K562 (cell line): ENCODE results near the gene TNIK. TPM values are rescaled to one million over a fixed set of nuclear protein-coding genes. Genes with fewer than 3 reads are reported as not detected.

Experiments used
- ATF1 ChIP-seq, 2 experiments: fragments of 450-650 bp in 1 of 2; IDR thresholded peaks; 2 replicates each; pipeline ENCODE4 v1.6.1; 2016; ENCODE audit warnings: missing compliant biosample characterization in 1 of 2, missing genetic modification characterization in 1 of 2
- CBX8 ChIP-seq: fragments of 200-600 bp; sonication (generic); IDR thresholded peaks from 2 replicates; pipeline ENCODE4 v1.6.1; 2012; ENCODE audit warnings: borderline replicate concordance, mixed run types, low read depth, mild to moderate bottlenecking, moderate library complexity, mixed read lengths, low read length, control low read depth, inconsistent platforms; ENCODE audit not compliant: poor library complexity, severe bottlenecking; ENCODE audit errors: extremely low read depth
- E2F4 ChIP-seq: sonication (generic); formaldehyde crosslinking; IDR thresholded peaks from 2 replicates; pipeline ENCODE4 v1.8.0; 2022; ENCODE audit warnings: mild to moderate bottlenecking, low read depth, missing genetic modification reagents
- E2F6 ChIP-seq, 2 experiments: IDR thresholded peaks; 2 replicates each; pipeline ENCODE4 v1.6.1; 2011; ENCODE audit warnings: borderline replicate concordance in 1 of 2, control low read depth in 1 of 2, low read depth in 1 of 2, low read length in 1 of 2, mild to moderate bottlenecking in 1 of 2, mixed read lengths in 1 of 2, moderate library complexity in 1 of 2; ENCODE audit not compliant: insufficient read depth in 1 of 2, insufficient read length in 1 of 2, poor library complexity in 1 of 2, severe bottlenecking in 1 of 2; ENCODE audit errors: extremely low read depth in 1 of 2
- ETS2 ChIP-seq: IDR thresholded peaks from 2 replicates; pipeline ENCODE4 v1.6.1; 2016; ENCODE audit warnings: borderline replicate concordance, missing genetic modification characterization, mild to moderate bottlenecking, moderate library complexity, missing compliant biosample characterization; ENCODE audit not compliant: poor library complexity, severe bottlenecking
- EZH2 ChIP-seq: IDR thresholded peaks from 2 replicates; pipeline ENCODE4 v1.6.1; 2012; ENCODE audit warnings: low read depth, mild to moderate bottlenecking, inconsistent platforms, low read length, borderline replicate concordance
- FOSL1 ChIP-seq: fragments of 200-800 bp; sonication (Bioruptor generic); conservative IDR thresholded peaks from 2 replicates; pipeline ENCODE4 v1.6.1; 2016; ENCODE audit warnings: missing genetic modification characterization, missing compliant biosample characterization
- NBN ChIP-seq: fragments of 450-650 bp; IDR thresholded peaks from 2 replicates; pipeline ENCODE4 v1.6.1; 2016; ENCODE audit warnings: low read depth, mild to moderate bottlenecking
- NUFIP1 ChIP-seq: fragments of 450-650 bp; IDR thresholded peaks from 2 replicates; pipeline ENCODE4 v1.6.1; 2018; ENCODE audit not compliant: partially characterized antibody
- PHB2 ChIP-seq: fragments of 450-650 bp; IDR thresholded peaks from 2 replicates; pipeline ENCODE4 v1.6.1; 2017; ENCODE audit warnings: low read depth
- RAD51 ChIP-seq: fragments of 450-650 bp; IDR thresholded peaks from 2 replicates; pipeline ENCODE4 v1.7.1; 2016; ENCODE audit warnings: low read depth, mild to moderate bottlenecking, borderline replicate concordance
- SMARCC2 ChIP-seq: fragments of 450-650 bp; IDR thresholded peaks from 2 replicates; pipeline ENCODE4 v1.6.1; 2017; ENCODE audit warnings: antibody characterized with exemption, moderate library complexity, mild to moderate bottlenecking, low read depth
- STAT5A ChIP-seq: IDR thresholded peaks from 2 replicates; pipeline ENCODE4 v1.6.1; 2012; ENCODE audit warnings: low read length, inconsistent platforms, borderline replicate concordance
- TRIM28 ChIP-seq: fragments of 450-650 bp; IDR thresholded peaks from 2 replicates; pipeline ENCODE4 v1.6.1; 2017
- VEZF1 ChIP-seq: fragments of 200-800 bp; sonication (Bioruptor generic); IDR thresholded peaks from 2 replicates; pipeline ENCODE4 v1.6.1; 2017; ENCODE audit warnings: missing genetic modification characterization, missing compliant biosample characterization
- ZBTB26 ChIP-seq: fragments of 450-650 bp; formaldehyde crosslinking; IDR thresholded peaks from 2 replicates; pipeline ENCODE4 v1.4.0; 2022; ENCODE audit warnings: missing genetic modification characterization
- ZBTB34 ChIP-seq: fragments of 250-450 bp; sonication (Bioruptor Pico); IDR thresholded peaks from 2 replicates; pipeline ENCODE4 v1.8.0; 2021; ENCODE audit warnings: mild to moderate bottlenecking, moderate library complexity
- ZKSCAN8 ChIP-seq: fragments of 200-800 bp; sonication (Bioruptor generic); IDR thresholded peaks from 2 replicates; pipeline ENCODE4 v1.6.1; 2016; ENCODE audit warnings: missing genetic modification characterization, missing compliant biosample characterization
- ZNF76 ChIP-seq: fragments of 250-450 bp; sonication (Bioruptor Pico); IDR thresholded peaks from 2 replicates; pipeline ENCODE4 v1.4.0; 2020; ENCODE audit warnings: mild to moderate bottlenecking, moderate library complexity, borderline replicate concordance
- ZNF79 ChIP-seq: fragments of 250-450 bp; sonication (Bioruptor Pico); IDR thresholded peaks from 2 replicates; pipeline ENCODE4 v1.4.0; 2020; ENCODE audit warnings: low read depth, mild to moderate bottlenecking, moderate library complexity
- ZZZ3 ChIP-seq: fragments of 450-650 bp; IDR thresholded peaks from 2 replicates; pipeline ENCODE4 v1.6.1; 2016; ENCODE audit warnings: antibody characterized with exemption, mild to moderate bottlenecking, moderate library complexity
- polyA plus RNA-seq, 8 experiments: library from polyadenylated mRNA; depleted of rRNA in 4 of 8; stranded (reverse) in 5 of 8; unstranded in 3 of 8; fragments of >200 nt; fragmentation: Nextera tagmentation in 2 of 8; fragmentation: Illumina TruSeq in 1 of 8; extraction: Ambion mirVana in 2 of 8; extraction: Trizol in 1 of 8; gene quantifications; 2 replicates each; pipeline versions ENCODE4 v1.2.1 to v1.2.3, GENCODE V29; 2011 to 2014; ENCODE audit warnings: inconsistent platforms in 1 of 8, missing spikeins in 1 of 8
- total RNA-seq, 7 experiments: library from RNA; depleted of rRNA in 6 of 7; stranded (reverse); fragments of >200 nt in 6 of 7; fragmentation: Illumina TruSeq in 2 of 7; extraction: Trizol in 2 of 7; gene quantifications; 2 replicates each; pipeline versions ENCODE4 v1.2.1 to v1.2.3, GENCODE V29; 2011 to 2021; ENCODE audit warnings: low replicate concordance in 1 of 7

TNIK gene
- total and polyA plus RNA-seq, 9 of the 15 experiments (the other 6 are each of a cell fraction or from before 2014, with no cell fraction given), result 6.6 to 39.0 (median 24.7) TPM

- TF ChIP-seq VEZF1 (peak; percentile 56), CBX8 (no peak), RAD51 (peak; percentile 36; the same call in 1 of the 2 replicates), EZH2 (no peak), E2F6 (IDR thresholded peaks at IDR 0.05; ENCODE audit: borderline replicate concordance in 1 of 2, extremely low read depth in 1 of 2, insufficient read depth in 1 of 2, insufficient read length in 1 of 2, low read depth in 1 of 2, low read length in 1 of 2, poor library complexity in 1 of 2, severe bottlenecking in 1 of 2) (no peak), FOSL1 (tag) (peak; percentile 99), ZZZ3 (no peak), ZBTB34 (CRISPR knock-in tag) (no peak), ZKSCAN8 (CRISPR knock-in tag) (peak; percentile 15; the same call in 1 of the 2 replicates), ETS2 (tag) (no peak), ZNF76 (no peak), TRIM28 (peak; percentile 56), ZNF79 (CRISPR knock-in tag) (no peak), PHB2 (peak; percentile 56; the same call in 1 of the 2 replicates), NBN (peak; percentile 85), ATF1 (CRISPR knock-in tag; IDR thresholded peaks at IDR 0.05) (no peak), ATF1 (tag; IDR thresholded peaks at IDR 0.05) (peak; percentile 78), ZBTB26 (no peak; the same call in 1 of the 2 replicates), NUFIP1 (no peak), SMARCC2 (peak; percentile 98), STAT5A (peak; percentile 91), E2F4 (no peak)
Observed at GRCh38 chr3:171192176-171192854, 267.9 kb downstream of the TNIK start (continued).
